Uterus (tissue), 2 donors: ENCODE measurements around the gene HBM.

Experiments
- POLR2A ChIP-seq, 2 donors: fragments of 450-650 bp; IDR thresholded peaks; one replicate each; pipeline ENCODE4 v1.6.1; 2016; ENCODE audit warnings: antibody characterized with exemption in 2 of 2, mild to moderate bottlenecking in 1 of 2, moderate library complexity in 1 of 2
- TF ChIP-seq, protein P1 (sequence below), 4 experiments: fragments of 200-600 bp in 2 of 4; fragments of 450-650 bp in 2 of 4; sonication (generic) in 2 of 4; IDR thresholded peaks; one replicate each; pipeline ENCODE4 v1.5.1; 2016 to 2019; ENCODE audit warnings: antibody characterized with exemption in 4 of 4, mild to moderate bottlenecking in 2 of 4, moderate library complexity in 1 of 4

DNA sequence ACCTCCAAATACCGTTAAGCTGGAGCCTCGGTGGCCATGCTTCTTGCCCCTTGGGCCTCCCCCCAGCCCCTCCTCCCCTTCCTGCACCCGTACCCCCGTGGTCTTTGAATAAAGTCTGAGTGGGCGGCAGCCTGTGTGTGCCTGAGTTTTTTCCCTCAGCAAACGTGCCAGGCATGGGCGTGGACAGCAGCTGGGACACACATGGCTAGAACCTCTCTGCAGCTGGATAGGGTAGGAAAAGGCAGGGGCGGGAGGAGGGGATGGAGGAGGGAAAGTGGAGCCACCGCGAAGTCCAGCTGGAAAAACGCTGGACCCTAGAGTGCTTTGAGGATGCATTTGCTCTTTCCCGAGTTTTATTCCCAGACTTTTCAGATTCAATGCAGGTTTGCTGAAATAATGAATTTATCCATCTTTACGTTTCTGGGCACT, 11.6 kb downstream of the HBM start:
- TF ChIP-seq, protein P1, sequence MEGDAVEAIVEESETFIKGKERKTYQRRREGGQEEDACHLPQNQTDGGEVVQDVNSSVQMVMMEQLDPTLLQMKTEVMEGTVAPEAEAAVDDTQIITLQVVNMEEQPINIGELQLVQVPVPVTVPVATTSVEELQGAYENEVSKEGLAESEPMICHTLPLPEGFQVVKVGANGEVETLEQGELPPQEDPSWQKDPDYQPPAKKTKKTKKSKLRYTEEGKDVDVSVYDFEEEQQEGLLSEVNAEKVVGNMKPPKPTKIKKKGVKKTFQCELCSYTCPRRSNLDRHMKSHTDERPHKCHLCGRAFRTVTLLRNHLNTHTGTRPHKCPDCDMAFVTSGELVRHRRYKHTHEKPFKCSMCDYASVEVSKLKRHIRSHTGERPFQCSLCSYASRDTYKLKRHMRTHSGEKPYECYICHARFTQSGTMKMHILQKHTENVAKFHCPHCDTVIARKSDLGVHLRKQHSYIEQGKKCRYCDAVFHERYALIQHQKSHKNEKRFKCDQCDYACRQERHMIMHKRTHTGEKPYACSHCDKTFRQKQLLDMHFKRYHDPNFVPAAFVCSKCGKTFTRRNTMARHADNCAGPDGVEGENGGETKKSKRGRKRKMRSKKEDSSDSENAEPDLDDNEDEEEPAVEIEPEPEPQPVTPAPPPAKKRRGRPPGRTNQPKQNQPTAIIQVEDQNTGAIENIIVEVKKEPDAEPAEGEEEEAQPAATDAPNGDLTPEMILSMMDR (IDR thresholded peaks at IDR 0.05) = no peak
- TF ChIP-seq POLR2A (IDR thresholded peaks at IDR 0.05) = no peak
